GM12878 (cell line): ENCODE measurements around the gene LKAAEAR1. TPM values are rescaled to one million over a fixed set of nuclear protein-coding genes. Genes with fewer than 3 reads are reported as not detected.

Experiments used
- ATAC-seq: fragments of 200-7000 bp; cut with Tn5 transposase; 3 replicates; pipeline ENCODE4 v1.9.1; 2020; ENCODE audit warnings: mild to moderate bottlenecking, moderate library complexity
- BruUV-seq: library from RNA; stranded (reverse); fragments of 400-500 nt; replicated peaks from 2 replicates; lab custom pipeline; 2021; lab: Mats Ljungman, UMichigan
- CTCF ChIA-PET: fragments of 300-600 bp; sonication (Branson Sonifier 250); formaldehyde crosslinking; extraction: SDS; loops from one replicate; lab custom pipeline; 2021; ENCODE audit warnings: inconsistent platforms; lab: Yijun Ruan, JAX
- POLR2A ChIA-PET: fragments of 350-600 bp; formaldehyde crosslinking; extraction: SDS; loops from one replicate; lab custom pipeline; 2021; ENCODE audit warnings: inconsistent platforms; lab: Charles Lee
- RAD21 ChIA-PET: fragments of 300-600 bp; sonication (Branson Sonifier 250); formaldehyde crosslinking; loops from one replicate; lab custom pipeline; 2023; ENCODE audit warnings: antibody characterized with exemption; ENCODE audit not compliant: unreplicated experiment; lab: Charles Lee
- SMC1A ChIA-PET: fragments of 300-600 bp; sonication (Branson Sonifier 250); formaldehyde crosslinking; loops from one replicate; lab custom pipeline; 2023; ENCODE audit not compliant: unreplicated experiment, uncharacterized antibody; lab: Charles Lee
- DNase-seq: peaks from one replicate; pipeline ENCODE4 v3.0.0-alpha.2; 2011; ENCODE audit warnings: low read depth, low spot score
- FAIRE-seq: peaks from 3 replicates; lab custom pipeline; 2011; peaks lifted over from hg19 to GRCh38; lab: Jason Lieb, UNC
- H2AFZ ChIP-seq: 2 replicates; pipeline ENCODE4 v1.6.0; 2011; ENCODE audit warnings: low read depth, low read length, control low read depth; ENCODE audit not compliant: control insufficient read depth
- H3K27ac ChIP-seq: 2 replicates; pipeline ENCODE4 v1.5.1; 2011; ENCODE audit warnings: control low read depth; ENCODE audit not compliant: control insufficient read depth, insufficient read depth
- H3K27me3 ChIP-seq, 2 experiments: replicated peaks in 1 of 2; 2 replicates each; pipeline versions ENCODE4 v1.6.0 to v1.6.1; 2011; ENCODE audit warnings: low read length in 1 of 2; ENCODE audit not compliant: control insufficient read depth in 2 of 2, insufficient read depth in 2 of 2
- H3K36me3 ChIP-seq, 2 experiments: 2 replicates each; pipeline ENCODE4 v1.5.1; 2011; ENCODE audit warnings: low read length in 1 of 2; ENCODE audit not compliant: control insufficient read depth in 2 of 2, insufficient read depth in 2 of 2
- H3K4me1 ChIP-seq: 2 replicates; pipeline ENCODE4 v1.6.1; 2011; ENCODE audit warnings: mild to moderate bottlenecking, low read length, moderate library complexity, mixed read lengths; ENCODE audit not compliant: control insufficient read depth, insufficient read depth
- H3K4me2 ChIP-seq: 2 replicates; pipeline ENCODE4 v1.6.0; 2011; ENCODE audit warnings: control low read depth; ENCODE audit not compliant: control insufficient read depth, insufficient read depth
- H3K4me3 ChIP-seq: fragments of 200-600 bp; sonication (generic); 2 replicates; pipeline ENCODE4 v1.5.1; 2016
- H3K79me2 ChIP-seq: 2 replicates; pipeline ENCODE4 v1.6.0; 2011; ENCODE audit warnings: low read length; ENCODE audit not compliant: control insufficient read depth, insufficient read depth
- H3K9ac ChIP-seq: 2 replicates; pipeline ENCODE4 v1.8.0; 2011; ENCODE audit warnings: low read length, control low read depth, mixed read lengths; ENCODE audit not compliant: control insufficient read depth, insufficient read depth
- H3K9me3 ChIP-seq: replicated peaks from 3 replicates; pipeline ENCODE4 v1.5.1; 2011; ENCODE audit warnings: mild to moderate bottlenecking, low read length; ENCODE audit not compliant: control insufficient read depth, insufficient read depth
- H4K20me1 ChIP-seq: 2 replicates; pipeline ENCODE4 v1.6.0; 2011; ENCODE audit not compliant: control insufficient read depth, insufficient read depth
- BACH1 ChIP-seq: fragments of 450-650 bp; IDR thresholded peaks from 2 replicates; pipeline ENCODE4 v1.6.1; 2017; ENCODE audit warnings: mild to moderate bottlenecking, borderline replicate concordance
- CBFB ChIP-seq: IDR thresholded peaks from 2 replicates; pipeline ENCODE4 v1.6.1; 2016; ENCODE audit warnings: antibody characterized with exemption, low read depth
- ELK1 ChIP-seq: IDR thresholded peaks from 2 replicates; pipeline ENCODE4 v1.6.1; 2012; ENCODE audit warnings: low read depth, low read length, improper control_type of control experiment
- EZH2 ChIP-seq: IDR thresholded peaks from 2 replicates; pipeline ENCODE4 v1.6.1; 2012; ENCODE audit warnings: low read depth, mild to moderate bottlenecking, control low read depth, inconsistent platforms, low read length, borderline replicate concordance; ENCODE audit not compliant: control insufficient read depth
- NKRF ChIP-seq: fragments of 450-650 bp; conservative IDR thresholded peaks from 2 replicates; pipeline ENCODE4 v1.6.1; 2017; ENCODE audit warnings: mild to moderate bottlenecking, moderate library complexity
- POLR2AphosphoS2 ChIP-seq: IDR thresholded peaks from 2 replicates; pipeline ENCODE4 v1.6.1; 2011; ENCODE audit warnings: low read depth, mild to moderate bottlenecking, low read length, improper control_type of control experiment, moderate library complexity
- RUNX3 ChIP-seq: IDR thresholded peaks from 2 replicates; pipeline ENCODE4 v1.6.1; 2012; ENCODE audit warnings: low read length, inconsistent platforms
- SMAD5 ChIP-seq: IDR thresholded peaks from 2 replicates; pipeline ENCODE4 v1.6.1; 2016; ENCODE audit warnings: antibody characterized with exemption, low read depth
- STAT1 ChIP-seq: fragments of 450-650 bp; conservative IDR thresholded peaks from 2 replicates; pipeline ENCODE4 v1.6.1; 2014; ENCODE audit warnings: antibody characterized with exemption, mild to moderate bottlenecking
- WGBS: methylation state at CpG from one replicate; pipeline ENCODE4 v1.1.6; 2016; ENCODE audit warnings: low lambda C conversion rate; ENCODE audit not compliant: insufficient replicate concordance, insufficient coverage; ENCODE audit errors: missing lambda C conversion rate; 5-methylcytosine and 5-hydroxymethylcytosine counted together
- in situ Hi-C: fragments of 300-500 bp; cut with MboI; formaldehyde crosslinking; loops from 9 replicates; pipeline ENCODE4 v1.14.3; 2018; ENCODE audit warnings: mixed read lengths
- intact Hi-C: fragments of 100-400 bp; cut with micrococcal nuclease; formaldehyde crosslinking; loops from one replicate; pipeline ENCODE4 v1.14.2; 2022; ENCODE audit not compliant: unreplicated experiment
- polyA plus RNA-seq, 11 experiments: library from polyadenylated mRNA; depleted of rRNA in 4 of 11; unstranded in 6 of 11; stranded (reverse) in 5 of 11; fragments of >200 nt; fragmentation: Nextera tagmentation in 4 of 11; fragmentation: Illumina TruSeq in 1 of 11; extraction: Ambion mirVana in 4 of 11; extraction: Trizol in 1 of 11; gene quantifications; 1 replicate in 1 of 11; 2 replicates in 10 of 11; pipeline versions ENCODE4 v1.2.1 to v1.2.3, GENCODE V29; 2011 to 2016; ENCODE audit warnings: inconsistent platforms in 2 of 11, missing spikeins in 2 of 11, low read depth in 1 of 11
- total RNA-seq, 4 experiments: library from RNA; depleted of rRNA in 3 of 4; stranded (reverse); fragments of >200 nt in 3 of 4; fragmentation: Illumina TruSeq in 1 of 4; extraction: Trizol in 1 of 4; gene quantifications; 2 replicates each; pipeline versions ENCODE4 v1.2.1 to v1.2.3, GENCODE V29; 2013 to 2021

Gene LKAAEAR1
- total and polyA plus RNA-seq, 10 of the 15 experiments (the other 5 are each of a cell fraction or from before 2014, with no cell fraction given): not detected

GRCh38 chr20:64067733-64068307 lies 16.4 kb downstream of the LKAAEAR1 start (continued):
- TF ChIP-seq BACH1 (no peak), SMAD5 (no peak), EZH2 (no peak)
- TF ChIP-seq, all 136 proteins: peak for 0

DNA sequence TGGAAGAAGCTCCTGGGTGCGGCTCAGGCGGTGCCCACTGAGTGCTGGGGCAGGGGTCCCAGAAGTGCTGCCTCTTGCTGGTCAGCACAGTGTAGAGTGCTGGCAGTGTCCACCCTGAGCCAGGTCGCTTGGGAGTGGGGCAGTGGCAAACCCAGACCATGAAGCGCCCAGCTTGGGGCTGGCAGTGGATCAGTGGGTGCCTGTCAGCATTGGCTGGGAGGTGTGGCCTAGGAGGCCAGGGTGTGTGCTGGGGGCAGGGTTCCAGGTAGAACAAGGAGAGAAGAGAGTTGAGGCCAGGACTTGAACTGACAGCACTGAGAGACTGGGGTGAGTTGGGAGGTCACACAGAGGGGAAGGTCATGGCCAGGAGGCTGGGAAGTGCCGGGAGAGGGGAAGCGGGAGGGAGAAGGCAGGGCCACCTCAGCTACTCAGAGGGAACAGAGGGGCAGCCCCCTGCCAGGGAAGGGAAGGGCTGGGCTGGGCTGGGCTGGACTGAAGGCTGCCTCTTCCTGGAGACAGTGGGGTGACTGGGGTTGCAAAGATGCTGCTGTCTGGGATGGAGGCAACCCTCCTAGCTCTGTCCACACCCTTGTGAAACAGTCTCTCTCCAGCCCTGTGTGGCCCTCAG lies 17.1 kb downstream of the LKAAEAR1 start:
- Histone ChIP-seq H3K4me1 (peaks cover 32% of the 10 kb centered on the region), H2AFZ (no peak overlapping the region), H3K4me2 (no peak overlapping the region), H3K27ac (no peak overlapping the region), H3K36me3 (peaks cover 0 to 4% of the 10 kb centered on the region in 2 experiments; a peak in 2 of 4 replicates), H4K20me1 (no peaks in the 10 kb centered on the region), H3K27me3 (no peaks in the 10 kb centered on the region), H3K9ac (no peak overlapping the region; the same call in 1 of the 2 replicates), H3K79me2 (no peaks in the 10 kb centered on the region), H3K4me3 (no peak overlapping the region), H3K9me3 (no peaks in the 10 kb centered on the region)
- FAIRE-seq: no peak
- no peak for DNase-seq
- ChIA-PET SMC1A (interaction anchor here (2.0 kb wide), 1 partner anchor 10 kb away, joined by 10 read pairs; no protein-coding TSS in a partner anchor), CTCF (interaction anchor here (0.6 to 2.4 kb wide), 5 partner anchors 10 to 29 kb away, joined by 3 to 19 read pairs (median 5); partner anchors contain the start of genes OPRL1 and RGS19), POLR2A (no interaction called here), RAD21 (interaction anchor here (1.0 to 1.5 kb wide), 2 partner anchors 12 to 29 kb away, joined by 3 to 4 read pairs; partner anchors contain the start of genes OPRL1 and RGS19)
- BruUV-seq: no TSS peak
- ATAC-seq: no peak
- WGBS: 65% methylated on average over 6 of the region's 6 CpGs
- in situ Hi-C loops: no loop called here
- TF ChIP-seq ELK1 (no peak), STAT1 (no peak), POLR2AphosphoS2 (no peak), RUNX3 (no peak), CBFB (no peak), BACH1 (no peak), NKRF (no peak)
- intact Hi-C loops: no loop called here
